HEK293 (cell line): ENCODE measurements around the gene PKMYT1.
A peak's percentile ranks its signal among the peaks of the same experiment; 100 is the strongest.

Experiments used
- CTCF ChIA-PET: fragments of 350-600 bp; formaldehyde crosslinking; extraction: SDS; loops from one replicate; lab custom pipeline; 2021; ENCODE audit warnings: antibody characterized with exemption; lab: Yijun Ruan, JAX
- POLR2A ChIA-PET: fragments of 300-600 bp; formaldehyde crosslinking; extraction: SDS; loops from one replicate; lab custom pipeline; 2020; ENCODE audit warnings: antibody characterized with exemption, inconsistent platforms; lab: Yijun Ruan, JAX
- H3K27ac ChIP-seq: fragments of 200-500 bp; sonication (Bioruptor generic); 2 replicates; pipeline ENCODE4 v1.5.1; 2014; ENCODE audit warnings: low read depth, low read length, control low read depth, inconsistent platforms; ENCODE audit errors: extremely low read depth
- H3K36me3 ChIP-seq, 2 experiments: fragments of 200-500 bp in 1 of 2; sonication (Bioruptor generic) in 1 of 2; 1 replicate in 1 of 2; 2 replicates in 1 of 2; pipeline ENCODE4 v1.5.1; 2014 to 2017; ENCODE audit warnings: inconsistent platforms in 2 of 2, low read length in 2 of 2; ENCODE audit not compliant: control insufficient read depth in 2 of 2, insufficient read depth in 1 of 2
- H3K4me1 ChIP-seq: fragments of 200-500 bp; sonication (Bioruptor generic); 2 replicates; pipeline ENCODE4 v1.5.1; 2014; ENCODE audit warnings: mild to moderate bottlenecking, low read length, inconsistent platforms; ENCODE audit not compliant: control insufficient read depth, insufficient read depth
- H3K4me3 ChIP-seq: 2 replicates; pipeline ENCODE4 v1.5.1; 2011; ENCODE audit warnings: low read depth, mild to moderate bottlenecking, control low read depth, low read length, moderate library complexity
- H3K9me3 ChIP-seq: fragments of 200-500 bp; sonication (Bioruptor generic); 2 replicates; pipeline ENCODE4 v1.5.1; 2014; ENCODE audit warnings: low read depth, low read length, inconsistent platforms; ENCODE audit not compliant: control insufficient read depth, insufficient read depth
- GLI2 ChIP-seq: fragments of 450-650 bp; formaldehyde crosslinking; IDR thresholded peaks from 2 replicates; pipeline ENCODE4; 2017; ENCODE audit warnings: missing biosample characterization, missing genetic modification characterization, low read depth, borderline replicate concordance
- KLF8 ChIP-seq: fragments of 450-650 bp; formaldehyde crosslinking; IDR thresholded peaks from 2 replicates; pipeline ENCODE4 v1.5.1; 2016; ENCODE audit warnings: missing biosample characterization, missing genetic modification characterization
- ZBTB1 ChIP-seq: fragments of 450-650 bp; formaldehyde crosslinking; IDR thresholded peaks from 2 replicates; pipeline ENCODE4 v1.5.1; 2016; ENCODE audit warnings: missing biosample characterization, missing genetic modification characterization
- ZBTB8A ChIP-seq: fragments of 450-650 bp; formaldehyde crosslinking; IDR thresholded peaks from 2 replicates; pipeline ENCODE4 v1.5.1; 2016; ENCODE audit warnings: missing biosample characterization, missing genetic modification characterization
- ZFP37 ChIP-seq: fragments of 450-650 bp; formaldehyde crosslinking; IDR thresholded peaks from 2 replicates; pipeline ENCODE4 v1.5.1; 2016; ENCODE audit warnings: missing biosample characterization, missing genetic modification characterization
- ZIC2 ChIP-seq: fragments of 450-650 bp; formaldehyde crosslinking; IDR thresholded peaks from 2 replicates; pipeline ENCODE4 v1.5.1; 2016; ENCODE audit warnings: missing biosample characterization, missing genetic modification characterization
- ZNF138 ChIP-seq: fragments of 450-650 bp; formaldehyde crosslinking; IDR thresholded peaks from 2 replicates; pipeline ENCODE4 v1.5.1; 2016; ENCODE audit warnings: missing biosample characterization, missing genetic modification characterization, borderline replicate concordance
- ZNF19 ChIP-seq: fragments of 450-650 bp; formaldehyde crosslinking; IDR thresholded peaks from 2 replicates; pipeline ENCODE4; 2016; ENCODE audit warnings: missing biosample characterization, missing genetic modification characterization, low read depth
- ZNF2 ChIP-seq: fragments of 450-650 bp; formaldehyde crosslinking; IDR thresholded peaks from 2 replicates; pipeline ENCODE4 v1.5.1; 2016; ENCODE audit warnings: missing biosample characterization, missing genetic modification characterization
- ZNF221 ChIP-seq: fragments of 450-650 bp; formaldehyde crosslinking; IDR thresholded peaks from 2 replicates; pipeline ENCODE4 v1.5.1; 2017; ENCODE audit warnings: missing biosample characterization, missing genetic modification characterization, borderline replicate concordance
- ZNF248 ChIP-seq: fragments of 450-650 bp; formaldehyde crosslinking; IDR thresholded peaks from 2 replicates; pipeline ENCODE4 v1.5.1; 2017; ENCODE audit warnings: missing biosample characterization, missing genetic modification characterization
- ZNF341 ChIP-seq: fragments of 450-650 bp; formaldehyde crosslinking; IDR thresholded peaks from 2 replicates; pipeline ENCODE4; 2016; ENCODE audit warnings: low read depth, missing biosample characterization, missing genetic modification characterization
- ZNF354C ChIP-seq: fragments of 450-650 bp; formaldehyde crosslinking; IDR thresholded peaks from 2 replicates; pipeline ENCODE4 v1.5.1; 2016; ENCODE audit warnings: missing biosample characterization, missing genetic modification characterization, low read depth, borderline replicate concordance
- ZNF394 ChIP-seq: fragments of 450-650 bp; formaldehyde crosslinking; IDR thresholded peaks from 2 replicates; pipeline ENCODE4 v1.5.1; 2016; ENCODE audit warnings: missing biosample characterization, missing genetic modification characterization, mild to moderate bottlenecking, moderate library complexity, borderline replicate concordance
- ZNF544 ChIP-seq: fragments of 450-650 bp; formaldehyde crosslinking; IDR thresholded peaks from 2 replicates; pipeline ENCODE4 v1.5.0; 2017; ENCODE audit warnings: missing biosample characterization, missing genetic modification characterization
- ZNF600 ChIP-seq: fragments of 450-650 bp; formaldehyde crosslinking; IDR thresholded peaks from 2 replicates; pipeline ENCODE4 v1.5.1; 2016; ENCODE audit warnings: missing biosample characterization, missing genetic modification characterization
- ZNF623 ChIP-seq: fragments of 450-650 bp; formaldehyde crosslinking; IDR thresholded peaks from 2 replicates; pipeline ENCODE4 v1.5.1; 2016; ENCODE audit warnings: missing biosample characterization, missing genetic modification characterization
- ZNF626 ChIP-seq: fragments of 450-650 bp; sonication (Bioruptor Pico); formaldehyde crosslinking; IDR thresholded peaks from 2 replicates; pipeline ENCODE4 v1.5.1; 2018; ENCODE audit warnings: missing biosample characterization, missing genetic modification characterization, inconsistent platforms
- ZNF629 ChIP-seq: fragments of 450-650 bp; formaldehyde crosslinking; IDR thresholded peaks from 2 replicates; pipeline ENCODE4 v1.5.1; 2017; ENCODE audit warnings: missing biosample characterization, missing genetic modification characterization
- ZNF707 ChIP-seq: fragments of 450-650 bp; formaldehyde crosslinking; IDR thresholded peaks from 2 replicates; pipeline ENCODE4 v1.5.1; 2016; ENCODE audit warnings: missing biosample characterization, missing genetic modification characterization
- ZNF747 ChIP-seq: fragments of 450-650 bp; formaldehyde crosslinking; IDR thresholded peaks from 2 replicates; pipeline ENCODE4 v1.5.1; 2016; ENCODE audit warnings: missing biosample characterization, missing genetic modification characterization
- ZSCAN23 ChIP-seq: fragments of 450-650 bp; formaldehyde crosslinking; IDR thresholded peaks from 2 replicates; pipeline ENCODE4 v1.5.1; 2016; ENCODE audit warnings: missing biosample characterization, missing genetic modification characterization
- ZSCAN30 ChIP-seq: fragments of 450-650 bp; IDR thresholded peaks from 2 replicates; pipeline ENCODE4 v1.5.1; 2018; ENCODE audit warnings: missing biosample characterization, mild to moderate bottlenecking, missing genetic modification characterization, moderate library complexity
- TF ChIP-seq, protein P1 (sequence below): fragments of 450-650 bp; formaldehyde crosslinking; IDR thresholded peaks from 2 replicates; pipeline ENCODE4 v1.5.1; 2016; ENCODE audit warnings: missing biosample characterization, missing genetic modification characterization
- TF ChIP-seq, protein P2 (sequence below): fragments of 450-650 bp; formaldehyde crosslinking; IDR thresholded peaks from 2 replicates; pipeline ENCODE4 v1.5.1; 2016; ENCODE audit warnings: missing biosample characterization, missing genetic modification characterization, low read depth
- TF ChIP-seq, protein P3 (sequence below): fragments of 450-650 bp; formaldehyde crosslinking; IDR thresholded peaks from 2 replicates; pipeline ENCODE4 v1.5.1; 2016; ENCODE audit warnings: missing biosample characterization, missing genetic modification characterization
- TF ChIP-seq, protein P4 (sequence below): fragments of 450-650 bp; IDR thresholded peaks from 2 replicates; pipeline ENCODE4 v1.5.1; 2018; ENCODE audit warnings: missing biosample characterization, missing genetic modification characterization
- TF ChIP-seq, protein P5 (sequence below): fragments of 450-650 bp; formaldehyde crosslinking; IDR thresholded peaks from 2 replicates; pipeline ENCODE4 v1.5.1; 2016; ENCODE audit warnings: missing biosample characterization, missing genetic modification characterization
- TF ChIP-seq, protein P6 (sequence below): fragments of 450-650 bp; formaldehyde crosslinking; IDR thresholded peaks from 2 replicates; pipeline ENCODE4 v1.5.1; 2016; ENCODE audit warnings: missing biosample characterization, missing genetic modification characterization

PKMYT1 gene

DNA sequence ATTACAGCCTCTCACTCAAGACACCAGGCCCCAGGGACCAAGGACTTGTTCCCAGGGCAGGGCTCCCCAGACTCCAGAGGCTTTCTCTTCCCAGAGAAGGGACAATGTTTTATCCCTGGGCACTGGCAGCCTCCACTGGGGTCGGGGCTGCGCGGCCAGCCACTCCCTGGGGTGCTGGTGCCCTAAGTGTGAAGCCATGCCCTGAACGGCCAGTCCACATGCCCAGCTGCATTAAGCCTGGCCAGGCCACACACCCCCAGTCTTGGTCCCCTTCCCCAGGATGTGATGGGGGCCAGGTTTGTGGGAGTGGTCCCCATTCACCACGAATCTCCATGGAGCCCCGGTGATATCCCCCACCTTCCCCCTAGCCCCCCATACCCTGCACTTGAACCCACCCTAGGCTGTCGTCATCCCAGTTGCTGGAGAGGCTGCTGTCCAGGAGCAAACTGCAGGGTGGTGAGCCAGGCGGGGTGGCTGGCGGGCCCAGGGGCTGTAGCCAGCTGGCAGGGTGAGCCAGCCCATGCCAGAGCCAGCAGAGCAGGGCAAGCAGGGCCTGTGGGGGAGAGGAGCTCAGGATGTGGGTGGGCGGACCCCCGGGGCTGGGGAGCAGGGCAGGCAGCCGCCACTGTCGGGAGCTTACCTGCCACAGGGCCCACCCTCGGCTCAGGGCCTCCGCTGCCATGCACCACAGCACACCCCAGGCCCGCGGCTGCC lies 6.5 kb downstream of the PKMYT1 start:
- Histone ChIP-seq H3K9me3 (no peaks in the 10 kb centered on the region), H3K36me3 (peaks cover 2 to 76% of the 10 kb centered on the region in 2 experiments; a peak in 2 of 3 replicates), H3K4me1 (peaks cover 9% of the 10 kb centered on the region), H3K27ac (peak overlapping the region; percentile 45; the same call in 1 of the 2 replicates), H3K4me3 (no peak overlapping the region)
- POLR2A ChIA-PET, result interaction anchor here (0.7 to 2.5 kb wide), 7 partner anchors 8 to 91 kb away, joined by 3 to 17 read pairs (median 3); partner anchors contain the start of genes FLYWCH2, HCFC1R1 and TNFRSF12A
- CTCF ChIA-PET, result interaction anchor here (0.6 kb wide), 1 partner anchor 1554 kb away, joined by 3 read pairs; no protein-coding TSS in a partner anchor
- TF ChIP-seq, protein P1, sequence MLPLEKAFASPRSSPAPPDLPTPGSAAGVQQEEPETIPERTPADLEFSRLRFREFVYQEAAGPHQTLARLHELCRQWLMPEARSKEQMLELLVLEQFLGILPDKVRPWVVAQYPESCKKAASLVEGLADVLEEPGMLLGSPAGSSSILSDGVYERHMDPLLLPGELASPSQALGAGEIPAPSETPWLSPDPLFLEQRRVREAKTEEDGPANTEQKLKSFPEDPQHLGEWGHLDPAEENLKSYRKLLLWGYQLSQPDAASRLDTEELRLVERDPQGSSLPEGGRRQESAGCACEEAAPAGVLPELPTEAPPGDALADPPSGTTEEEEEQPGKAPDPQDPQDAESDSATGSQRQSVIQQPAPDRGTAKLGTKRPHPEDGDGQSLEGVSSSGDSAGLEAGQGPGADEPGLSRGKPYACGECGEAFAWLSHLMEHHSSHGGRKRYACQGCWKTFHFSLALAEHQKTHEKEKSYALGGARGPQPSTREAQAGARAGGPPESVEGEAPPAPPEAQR, result no peak
- TF ChIP-seq ZNF248 (no peak), ZIC2 (tag by site-specific recombination) (peak; percentile 72), ZNF19 (tag by site-specific recombination) (no peak), ZNF138 (tag by site-specific recombination) (no peak), ZNF629 (tag by site-specific recombination) (no peak), ZBTB1 (no peak), ZSCAN30 (no peak), ZNF2 (tag by site-specific recombination) (no peak), ZNF341 (no peak), ZNF626 (no peak), ZSCAN23 (tag by site-specific recombination) (no peak), KLF8 (tag by site-specific recombination) (no peak), ZNF544 (tag by site-specific recombination) (no peak), ZNF623 (tag by site-specific recombination) (no peak), GLI2 (tag by site-specific recombination) (no peak), ZNF354C (tag by site-specific recombination) (no peak), ZNF221 (no peak), ZFP37 (tag by site-specific recombination) (no peak), ZNF707 (tag by site-specific recombination) (no peak), ZNF747 (no peak), ZNF394 (tag by site-specific recombination) (no peak), ZNF600 (0 out of 2 replicates have a peak, but pooled peaks have one; percentile 29), ZBTB8A (tag by site-specific recombination) (no peak)
- TF ChIP-seq, protein P2, sequence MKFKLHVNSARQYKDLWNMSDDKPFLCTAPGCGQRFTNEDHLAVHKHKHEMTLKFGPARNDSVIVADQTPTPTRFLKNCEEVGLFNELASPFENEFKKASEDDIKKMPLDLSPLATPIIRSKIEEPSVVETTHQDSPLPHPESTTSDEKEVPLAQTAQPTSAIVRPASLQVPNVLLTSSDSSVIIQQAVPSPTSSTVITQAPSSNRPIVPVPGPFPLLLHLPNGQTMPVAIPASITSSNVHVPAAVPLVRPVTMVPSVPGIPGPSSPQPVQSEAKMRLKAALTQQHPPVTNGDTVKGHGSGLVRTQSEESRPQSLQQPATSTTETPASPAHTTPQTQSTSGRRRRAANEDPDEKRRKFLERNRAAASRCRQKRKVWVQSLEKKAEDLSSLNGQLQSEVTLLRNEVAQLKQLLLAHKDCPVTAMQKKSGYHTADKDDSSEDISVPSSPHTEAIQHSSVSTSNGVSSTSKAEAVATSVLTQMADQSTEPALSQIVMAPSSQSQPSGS (tag by site-specific recombination), result no peak
- TF ChIP-seq, protein P3, sequence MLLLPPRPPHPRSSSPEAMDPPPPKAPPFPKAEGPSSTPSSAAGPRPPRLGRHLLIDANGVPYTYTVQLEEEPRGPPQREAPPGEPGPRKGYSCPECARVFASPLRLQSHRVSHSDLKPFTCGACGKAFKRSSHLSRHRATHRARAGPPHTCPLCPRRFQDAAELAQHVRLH, result no peak
- TF ChIP-seq, protein P4, sequence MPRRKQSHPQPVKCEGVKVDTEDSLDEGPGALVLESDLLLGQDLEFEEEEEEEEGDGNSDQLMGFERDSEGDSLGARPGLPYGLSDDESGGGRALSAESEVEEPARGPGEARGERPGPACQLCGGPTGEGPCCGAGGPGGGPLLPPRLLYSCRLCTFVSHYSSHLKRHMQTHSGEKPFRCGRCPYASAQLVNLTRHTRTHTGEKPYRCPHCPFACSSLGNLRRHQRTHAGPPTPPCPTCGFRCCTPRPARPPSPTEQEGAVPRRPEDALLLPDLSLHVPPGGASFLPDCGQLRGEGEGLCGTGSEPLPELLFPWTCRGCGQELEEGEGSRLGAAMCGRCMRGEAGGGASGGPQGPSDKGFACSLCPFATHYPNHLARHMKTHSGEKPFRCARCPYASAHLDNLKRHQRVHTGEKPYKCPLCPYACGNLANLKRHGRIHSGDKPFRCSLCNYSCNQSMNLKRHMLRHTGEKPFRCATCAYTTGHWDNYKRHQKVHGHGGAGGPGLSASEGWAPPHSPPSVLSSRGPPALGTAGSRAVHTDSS (tag by site-specific recombination), result no peak
- TF ChIP-seq, protein P5, sequence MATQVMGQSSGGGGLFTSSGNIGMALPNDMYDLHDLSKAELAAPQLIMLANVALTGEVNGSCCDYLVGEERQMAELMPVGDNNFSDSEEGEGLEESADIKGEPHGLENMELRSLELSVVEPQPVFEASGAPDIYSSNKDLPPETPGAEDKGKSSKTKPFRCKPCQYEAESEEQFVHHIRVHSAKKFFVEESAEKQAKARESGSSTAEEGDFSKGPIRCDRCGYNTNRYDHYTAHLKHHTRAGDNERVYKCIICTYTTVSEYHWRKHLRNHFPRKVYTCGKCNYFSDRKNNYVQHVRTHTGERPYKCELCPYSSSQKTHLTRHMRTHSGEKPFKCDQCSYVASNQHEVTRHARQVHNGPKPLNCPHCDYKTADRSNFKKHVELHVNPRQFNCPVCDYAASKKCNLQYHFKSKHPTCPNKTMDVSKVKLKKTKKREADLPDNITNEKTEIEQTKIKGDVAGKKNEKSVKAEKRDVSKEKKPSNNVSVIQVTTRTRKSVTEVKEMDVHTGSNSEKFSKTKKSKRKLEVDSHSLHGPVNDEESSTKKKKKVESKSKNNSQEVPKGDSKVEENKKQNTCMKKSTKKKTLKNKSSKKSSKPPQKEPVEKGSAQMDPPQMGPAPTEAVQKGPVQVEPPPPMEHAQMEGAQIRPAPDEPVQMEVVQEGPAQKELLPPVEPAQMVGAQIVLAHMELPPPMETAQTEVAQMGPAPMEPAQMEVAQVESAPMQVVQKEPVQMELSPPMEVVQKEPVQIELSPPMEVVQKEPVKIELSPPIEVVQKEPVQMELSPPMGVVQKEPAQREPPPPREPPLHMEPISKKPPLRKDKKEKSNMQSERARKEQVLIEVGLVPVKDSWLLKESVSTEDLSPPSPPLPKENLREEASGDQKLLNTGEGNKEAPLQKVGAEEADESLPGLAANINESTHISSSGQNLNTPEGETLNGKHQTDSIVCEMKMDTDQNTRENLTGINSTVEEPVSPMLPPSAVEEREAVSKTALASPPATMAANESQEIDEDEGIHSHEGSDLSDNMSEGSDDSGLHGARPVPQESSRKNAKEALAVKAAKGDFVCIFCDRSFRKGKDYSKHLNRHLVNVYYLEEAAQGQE (tag by site-specific recombination), result no peak; the same call in 1 of the 2 replicates
- TF ChIP-seq, protein P6, sequence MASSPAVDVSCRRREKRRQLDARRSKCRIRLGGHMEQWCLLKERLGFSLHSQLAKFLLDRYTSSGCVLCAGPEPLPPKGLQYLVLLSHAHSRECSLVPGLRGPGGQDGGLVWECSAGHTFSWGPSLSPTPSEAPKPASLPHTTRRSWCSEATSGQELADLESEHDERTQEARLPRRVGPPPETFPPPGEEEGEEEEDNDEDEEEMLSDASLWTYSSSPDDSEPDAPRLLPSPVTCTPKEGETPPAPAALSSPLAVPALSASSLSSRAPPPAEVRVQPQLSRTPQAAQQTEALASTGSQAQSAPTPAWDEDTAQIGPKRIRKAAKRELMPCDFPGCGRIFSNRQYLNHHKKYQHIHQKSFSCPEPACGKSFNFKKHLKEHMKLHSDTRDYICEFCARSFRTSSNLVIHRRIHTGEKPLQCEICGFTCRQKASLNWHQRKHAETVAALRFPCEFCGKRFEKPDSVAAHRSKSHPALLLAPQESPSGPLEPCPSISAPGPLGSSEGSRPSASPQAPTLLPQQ (tag by site-specific recombination), result peak; percentile 63
